ENCODE measurements around the gene TRABD2B. TPM values are rescaled to one million over a fixed set of nuclear protein-coding genes. Genes with fewer than 3 reads are reported as not detected.

TRABD2B gene
- total and polyA plus RNA-seq, 2 of the 13 experiments (the other 11 are each of a cell fraction or from before 2014, with no cell fraction given), result 0.04 TPM; not detected in 1

- Histone ChIP-seq H3K27ac (ENCODE audit: extremely low read length, insufficient read depth, low read length) (no peak overlapping the region), H3K9ac (ENCODE audit: insufficient read depth, low read depth, low read length) (no peak overlapping the region), H3K4me3 (replicated peaks in 1 of 3; ENCODE audit: insufficient read depth in 1 of 3, low read depth in 2 of 3, low read length in 3 of 3) (no peak overlapping the region), H3K4me2 (ENCODE audit: low read depth, low read length) (no peak overlapping the region), H3K79me2 (ENCODE audit: insufficient read depth, low read length) (no peaks in the 10 kb centered on the region), H3K4me1 (ENCODE audit: insufficient read depth, low read length) (peaks cover 25% of the 10 kb centered on the region), H3K27me3 (ENCODE audit: control insufficient read depth in 1 of 2, insufficient read depth in 2 of 2, low read length in 2 of 2) (no peaks in the 10 kb centered on the region; a peak in 1 of 5 replicates), H4K20me1 (ENCODE audit: insufficient read depth, low read length) (no peaks in the 10 kb centered on the region), H2AFZ (ENCODE audit: low read length) (no peak overlapping the region), H3K36me3 (replicated peaks in 1 of 2; ENCODE audit: control insufficient read depth in 1 of 2, insufficient read depth in 2 of 2, low read length in 2 of 2) (no peaks in the 10 kb centered on the region), H3K9me3 (ENCODE audit: low read length) (no peaks in the 10 kb centered on the region)
- no peak for ATAC-seq
- in situ Hi-C loops (cut with HindIII; ENCODE audit: extremely low pct_ligation_motif_present, low pct_unique_long_range_greater_than_20kb) (no loop called here), intact Hi-C loops (cut with micrococcal nuclease; ENCODE audit: unreplicated experiment) (no loop called here)
- CTCF ChIA-PET (ENCODE audit: low intra/inter-chr PET ratio, low total read pairs), result no interaction called here
- 78% methylated on average over 7 of the region's 7 CpGs for WGBS (ENCODE audit: low lambda C conversion rate)
- BruUV-seq (replicated peaks), result no TSS peak
- no peak for DNase-seq (ENCODE audit: low spot score)
- no peak for FAIRE-seq
- POLR2A ChIA-PET, result no interaction called here
- TF ChIP-seq STAG1 (CRISPR knock-in tag; IDR thresholded peaks at IDR 0.05) (no peak), NR0B2 (CRISPR knock-in tag; IDR thresholded peaks at IDR 0.05) (no peak), MAFG (CRISPR knock-in tag; IDR thresholded peaks at IDR 0.05) (no peak), SRF (IDR thresholded peaks at IDR 0.05; ENCODE audit: low read depth, low read length) (no peak), ZNF615 (CRISPR knock-in tag; IDR thresholded peaks at IDR 0.05; ENCODE audit: borderline replicate concordance) (no peak), DMTF1 (CRISPR knock-in tag; IDR thresholded peaks at IDR 0.05) (no peak), TARDBP (CRISPR knock-in tag; IDR thresholded peaks at IDR 0.05) (no peak), ZXDC (CRISPR knock-in tag; IDR thresholded peaks at IDR 0.05) (no peak), KLF6 (CRISPR knock-in tag; IDR thresholded peaks at IDR 0.05) (no peak), SNAI1 (CRISPR knock-in tag; IDR thresholded peaks at IDR 0.05; ENCODE audit: borderline replicate concordance) (no peak), RNF219 (CRISPR knock-in tag; IDR thresholded peaks at IDR 0.05) (no peak), ZFY (CRISPR knock-in tag; IDR thresholded peaks at IDR 0.05) (no peak), XBP1 (CRISPR knock-in tag; IDR thresholded peaks at IDR 0.05) (no peak), CBX1 (IDR thresholded peaks at IDR 0.05; ENCODE audit: low read depth) (no peak), ZNF772 (CRISPR knock-in tag; IDR thresholded peaks at IDR 0.05) (no peak), ZNF446 (CRISPR knock-in tag; IDR thresholded peaks at IDR 0.05) (no peak), NCOA5 (CRISPR knock-in tag; IDR thresholded peaks at IDR 0.05) (no peak), ATM (IDR thresholded peaks at IDR 0.05; ENCODE audit: borderline replicate concordance) (no peak), EED (CRISPR knock-in tag; IDR thresholded peaks at IDR 0.05) (no peak)
These were observed 29.2 kb downstream of the TRABD2B start for GRCh38 chr1:47967864-47968555.
